Gastrocnemius medialis (tissue), 4 donors: Measurements from ENCODE around the gene ENDOG. TPM values are rescaled to one million over a fixed set of nuclear protein-coding genes. Genes with fewer than 3 reads are reported as not detected.
"Not testable (repeated sequence)": the region's sequence is repeated elsewhere in the genome, so short reads cannot be mapped to it uniquely, and the experiment has no call there.

Experiments
- ATAC-seq, 2 donors: fragments of 150-250 bp; one replicate each; pipeline ENCODE4 v1.9.1; 2016
- DNase-seq, 2 donors: peaks; one replicate each; pipeline ENCODE4 v3.0.0-alpha.2; 2019
- H3K27ac ChIP-seq, 4 donors: fragments of 200-600 bp; sonication (generic); 1 replicate in 1 of 4; 2 replicates in 3 of 4; pipeline ENCODE4 v1.5.1; 2016 to 2018; ENCODE audit warnings: mild to moderate bottlenecking in 2 of 4, moderate library complexity in 1 of 4
- H3K27me3 ChIP-seq, 3 donors: fragments of 200-600 bp; sonication (generic) in 2 of 3; 1 replicate in 1 of 3; 2 replicates in 2 of 3; pipeline versions ENCODE4 v1.5.1 to v1.6.0; 2016 to 2019; ENCODE audit warnings: mild to moderate bottlenecking in 1 of 3, moderate library complexity in 1 of 3
- H3K36me3 ChIP-seq, 2 donors: fragments of 200-600 bp; sonication (generic) in 1 of 2; one replicate each; pipeline ENCODE4 v1.5.1; 2017 to 2018
- H3K4me1 ChIP-seq, 2 donors: fragments of 200-600 bp; sonication (generic) in 1 of 2; one replicate each; pipeline ENCODE4 v1.5.1; 2016 to 2017; ENCODE audit warnings: mild to moderate bottlenecking in 2 of 2
- H3K4me3 ChIP-seq, 4 donors: fragments of 200-600 bp; sonication (generic) in 3 of 4; 1 replicate in 1 of 4; 2 replicates in 3 of 4; pipeline ENCODE4 v1.5.1; 2016 to 2019; ENCODE audit warnings: mild to moderate bottlenecking in 2 of 4
- H3K9me3 ChIP-seq, 3 donors: fragments of 200-600 bp; sonication (generic) in 2 of 3; 1 replicate in 1 of 3; 2 replicates in 2 of 3; pipeline ENCODE4 v1.5.1; 2016 to 2019
- POLR2A ChIP-seq, 2 donors: fragments of 450-650 bp; IDR thresholded peaks; one replicate each; pipeline ENCODE4 v1.6.1; 2017; ENCODE audit warnings: antibody characterized with exemption in 2 of 2, mild to moderate bottlenecking in 2 of 2, moderate library complexity in 2 of 2
- in situ Hi-C, 4 donors: fragments of 200-750 bp; cut with MboI; loops; one replicate each; pipeline versions ENCODE4 v1.15.0 to v1.8.0; 2017; ENCODE audit warnings: low sequenced_read_pairs in 4 of 4
- intact Hi-C: fragments of 100-400 bp; cut with DNase I; formaldehyde crosslinking; loops from one replicate; pipeline ENCODE4 v1.15.1; 2023; ENCODE audit warnings: low total_unique reads
- total RNA-seq, 4 donors: library from RNA; depleted of rRNA; stranded (reverse); fragments of >200 nt; gene quantifications; one replicate each; pipeline versions ENCODE4 v1.1.0 to v1.2.3, GENCODE V29; 2016
- TF ChIP-seq, protein P1 (sequence below), 5 experiments: fragments of 450-650 bp in 3 of 5; fragments of 200-600 bp in 2 of 5; sonication (generic) in 2 of 5; IDR thresholded peaks in 4 of 5; conservative IDR thresholded peaks in 1 of 5; 1 replicate in 4 of 5; 2 replicates in 1 of 5; pipeline ENCODE4 v1.5.1; 2016 to 2019; ENCODE audit warnings: antibody characterized with exemption in 5 of 5, mild to moderate bottlenecking in 3 of 5, moderate library complexity in 3 of 5

Gene ENDOG
- total RNA-seq, 4 donors from 2014 or later = 58.2 to 212 (median 122) TPM

GRCh38 chr9:128771745-128772519, 46.4 kb upstream of the ENDOG start, which contains the start of gene ZER1:
Gene ZER1 (minus strand): TSS chr9:128771927. CDS start chr9:128755565, 16,362 bp downstream.
- no peaks in the 10 kb centered on the region for H3K9me3 ChIP-seq
- peak within 1 kb of the TSS; percentile 90 to 100 (median 95) for H3K4me3 ChIP-seq
- H3K27me3 ChIP-seq = no peaks in the 10 kb centered on the region
- peak within 1 kb of the TSS; percentile 88 to 99 (median 96) for H3K27ac ChIP-seq
- ATAC-seq (peak; percentile 93 to 94), DNase-seq (peak; percentile 87 to 88)
- in situ Hi-C loops (no loop called here), intact Hi-C loops (loop anchor here (1.0 to 5.0 kb wide), 3 partner anchors 15 to 400 kb away; partner anchors contain the start of genes TBC1D13, URM1 and ZDHHC12)
- TF ChIP-seq, protein P1, sequence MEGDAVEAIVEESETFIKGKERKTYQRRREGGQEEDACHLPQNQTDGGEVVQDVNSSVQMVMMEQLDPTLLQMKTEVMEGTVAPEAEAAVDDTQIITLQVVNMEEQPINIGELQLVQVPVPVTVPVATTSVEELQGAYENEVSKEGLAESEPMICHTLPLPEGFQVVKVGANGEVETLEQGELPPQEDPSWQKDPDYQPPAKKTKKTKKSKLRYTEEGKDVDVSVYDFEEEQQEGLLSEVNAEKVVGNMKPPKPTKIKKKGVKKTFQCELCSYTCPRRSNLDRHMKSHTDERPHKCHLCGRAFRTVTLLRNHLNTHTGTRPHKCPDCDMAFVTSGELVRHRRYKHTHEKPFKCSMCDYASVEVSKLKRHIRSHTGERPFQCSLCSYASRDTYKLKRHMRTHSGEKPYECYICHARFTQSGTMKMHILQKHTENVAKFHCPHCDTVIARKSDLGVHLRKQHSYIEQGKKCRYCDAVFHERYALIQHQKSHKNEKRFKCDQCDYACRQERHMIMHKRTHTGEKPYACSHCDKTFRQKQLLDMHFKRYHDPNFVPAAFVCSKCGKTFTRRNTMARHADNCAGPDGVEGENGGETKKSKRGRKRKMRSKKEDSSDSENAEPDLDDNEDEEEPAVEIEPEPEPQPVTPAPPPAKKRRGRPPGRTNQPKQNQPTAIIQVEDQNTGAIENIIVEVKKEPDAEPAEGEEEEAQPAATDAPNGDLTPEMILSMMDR (IDR thresholded peaks at IDR 0.05 in 4 of 5, conservative IDR thresholded peaks at IDR 0.05 in 1 of 5) = no peak
- peak; percentile 73 to 86 for TF ChIP-seq POLR2A (IDR thresholded peaks at IDR 0.05)
- H3K4me1 ChIP-seq = peaks cover 17 to 36% of the 10 kb centered on the region in 2 donors
- no peaks in the 10 kb centered on the region for H3K36me3 ChIP-seq

GRCh38 chr9:128773049-128773448, 45.3 kb upstream of the ENDOG start:
- peaks cover 17 to 35% of the 10 kb centered on the region in 2 donors for H3K4me1 ChIP-seq
- TF ChIP-seq, protein P1 (IDR thresholded peaks at IDR 0.05 in 4 of 5, conservative IDR thresholded peaks at IDR 0.05 in 1 of 5) = no peak
- no peak for TF ChIP-seq POLR2A (IDR thresholded peaks at IDR 0.05)
- no peaks in the 10 kb centered on the region for H3K36me3 ChIP-seq
- H3K27me3 ChIP-seq = no peaks in the 10 kb centered on the region
- no peak overlapping the region for H3K27ac ChIP-seq
- in situ Hi-C loops = no loop called here
- no peak for DNase-seq
- H3K9me3 ChIP-seq = no peaks in the 10 kb centered on the region
- ATAC-seq = no peak
- no peak overlapping the region for H3K4me3 ChIP-seq
- intact Hi-C loops = loop anchor here (5.0 kb wide), 1 partner anchor 401 kb away; the partner anchor contains the start of gene URM1

GRCh38 chr9:128774804-128775203, 43.5 kb upstream of the ENDOG start:
- intact Hi-C loops (loop anchor here (5.0 kb wide), 1 partner anchor 403 kb away; the partner anchor contains the start of gene URM1), in situ Hi-C loops (no loop called here)

DNA sequence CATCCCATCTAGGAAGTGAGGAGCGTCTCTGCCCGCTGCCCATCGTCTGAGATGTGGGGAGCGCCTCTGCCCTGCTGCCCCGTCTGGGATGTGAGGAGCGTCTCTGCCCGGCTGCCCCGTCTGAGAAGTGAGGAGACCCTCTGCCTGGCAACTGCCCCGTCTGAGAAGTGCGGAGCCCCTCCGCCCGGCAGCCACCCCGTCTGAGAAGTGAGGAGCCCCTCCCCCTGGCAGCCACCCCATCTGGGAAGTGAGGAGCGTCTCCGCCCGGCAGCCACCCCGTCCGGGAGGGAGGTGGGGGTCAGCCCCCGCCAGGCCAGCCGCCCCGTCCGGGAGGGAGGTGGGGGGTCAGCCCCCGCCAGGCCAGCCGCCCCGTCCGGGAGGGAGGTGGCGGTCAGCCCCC, 38.2 kb upstream of the ENDOG start:
- in situ Hi-C loops, H3K4me3 ChIP-seq, DNase-seq, H3K36me3 ChIP-seq, ATAC-seq, H3K9me3 ChIP-seq, H3K27me3 ChIP-seq, H3K27ac ChIP-seq, intact Hi-C loops, H3K4me1 ChIP-seq: not testable (repeated sequence)

More at GRCh38 chr9:128774804-128775203, 43.5 kb upstream of the ENDOG start:
- TF ChIP-seq, protein P1 (IDR thresholded peaks at IDR 0.05 in 4 of 5, conservative IDR thresholded peaks at IDR 0.05 in 1 of 5) = no peak
- TF ChIP-seq POLR2A (IDR thresholded peaks at IDR 0.05) = no peak
- ATAC-seq (no peak), DNase-seq (no peak)
- Histone ChIP-seq H3K27me3 (no peaks in the 10 kb centered on the region), H3K9me3 (no peaks in the 10 kb centered on the region), H3K36me3 (no peaks in the 10 kb centered on the region), H3K27ac (no peak overlapping the region), H3K4me1 (peaks cover 14 to 18% of the 10 kb centered on the region in 2 donors), H3K4me3 (no peak overlapping the region)
